Dendritic cell treated with granulocyte-macrophage colony-stimulating factor and Interleukin-4, amounts not matched to agents 40 ng/mL and 50 ng/mL, for 4 days (primary cell): ENCODE results near the gene CNGB1.

Experiments
- H3K27ac Mint-ChIP-seq: one replicate; pipeline ENCODE4 v1.8.0; 2022; ENCODE audit warnings: mild to moderate bottlenecking, mixed read lengths
- H3K27me3 Mint-ChIP-seq: one replicate; pipeline ENCODE4 v1.8.0; 2022; ENCODE audit warnings: mild to moderate bottlenecking, mixed read lengths
- H3K36me3 Mint-ChIP-seq: one replicate; pipeline ENCODE4 v1.8.0; 2022; ENCODE audit warnings: low read depth, mixed read lengths
- H3K4me1 Mint-ChIP-seq: one replicate; pipeline ENCODE4 v1.8.0; 2022; ENCODE audit warnings: low read depth, mixed read lengths
- H3K4me3 Mint-ChIP-seq: one replicate; pipeline ENCODE4 v1.8.0; 2022; ENCODE audit warnings: mild to moderate bottlenecking, moderate library complexity, mixed read lengths
- H3K9me3 Mint-ChIP-seq: one replicate; pipeline ENCODE4 v1.8.0; 2022; ENCODE audit warnings: mixed read lengths
- intact Hi-C: fragments of 100-400 bp; cut with micrococcal nuclease; formaldehyde crosslinking; loops from one replicate; pipeline ENCODE4 v1.15.0; 2022

Gene CNGB1

DNA sequence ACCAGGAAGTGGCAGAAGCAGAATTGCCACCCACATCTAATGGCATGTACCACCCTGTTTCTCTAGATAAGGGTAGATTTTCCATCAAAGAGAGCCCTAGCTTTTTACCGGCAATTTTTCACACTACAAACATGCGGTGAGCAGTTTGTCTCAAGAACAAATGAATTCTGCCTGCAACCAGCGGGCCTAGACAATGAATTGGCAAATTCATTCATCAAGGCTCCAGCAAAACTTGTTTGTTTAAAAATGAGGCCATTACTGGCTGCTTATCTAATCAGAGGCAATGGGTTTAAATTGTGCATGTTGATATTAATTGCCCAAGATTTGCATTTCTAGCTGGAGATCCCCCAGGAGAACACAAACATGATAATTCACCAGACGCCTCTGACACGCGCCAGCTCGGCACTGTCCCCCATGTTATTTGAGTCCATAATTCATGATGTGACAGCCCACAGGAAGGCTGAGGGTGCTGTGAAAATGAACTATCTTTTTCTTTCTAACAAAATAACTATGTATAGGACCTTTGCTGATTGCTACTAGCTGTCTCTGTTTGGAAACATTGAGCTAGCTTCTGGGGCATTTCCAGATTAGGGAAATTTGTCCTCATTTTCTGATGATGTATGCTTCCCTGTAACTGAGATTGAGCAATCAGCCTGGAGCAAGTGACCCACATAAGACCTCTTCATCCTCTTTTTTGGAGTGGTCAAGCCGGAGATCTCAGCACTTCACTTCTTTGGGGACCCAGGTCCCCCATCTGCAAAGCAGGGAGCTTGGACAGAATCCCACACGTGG, 80.8 kb downstream of the CNGB1 start:
- Mint-ChIP-seq H3K9me3 (no peaks in the 10 kb centered on the region), H3K27me3 (peaks cover 5% of the 10 kb centered on the region), H3K4me1 (peaks cover 82% of the 10 kb centered on the region), H3K27ac (peak overlapping the region; percentile 92), H3K36me3 (peaks cover 9% of the 10 kb centered on the region), H3K4me3 (peak overlapping the region; percentile 13)
- intact Hi-C loops, result loop anchor here (5.0 to 10.0 kb wide), 3 partner anchors 88 to 235 kb away; partner anchors contain the start of genes CFAP20, KATNB1 and KIFC3

DNA sequence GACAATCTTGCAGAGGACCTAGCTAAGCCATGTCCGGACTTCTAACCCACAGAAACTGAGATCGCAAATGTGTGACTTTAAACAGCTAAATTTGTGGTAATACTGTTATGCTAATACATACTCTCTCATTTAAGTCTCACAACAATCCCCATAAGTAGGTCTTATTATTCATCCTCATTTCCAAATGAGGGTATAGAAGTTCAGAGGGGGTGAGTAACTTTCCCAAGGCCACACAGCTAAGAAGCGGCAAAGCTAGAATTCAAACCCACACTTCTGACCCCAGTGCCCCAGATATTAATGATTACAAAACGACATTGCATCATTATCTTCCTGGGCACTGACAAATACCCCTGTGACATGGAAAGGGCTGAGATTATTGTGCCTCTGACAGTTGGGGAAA, 81.4 kb downstream of the CNGB1 start:
- Mint-ChIP-seq H3K4me3 (no peak overlapping the region), H3K27ac (peak overlapping the region; percentile 92)

DNA sequence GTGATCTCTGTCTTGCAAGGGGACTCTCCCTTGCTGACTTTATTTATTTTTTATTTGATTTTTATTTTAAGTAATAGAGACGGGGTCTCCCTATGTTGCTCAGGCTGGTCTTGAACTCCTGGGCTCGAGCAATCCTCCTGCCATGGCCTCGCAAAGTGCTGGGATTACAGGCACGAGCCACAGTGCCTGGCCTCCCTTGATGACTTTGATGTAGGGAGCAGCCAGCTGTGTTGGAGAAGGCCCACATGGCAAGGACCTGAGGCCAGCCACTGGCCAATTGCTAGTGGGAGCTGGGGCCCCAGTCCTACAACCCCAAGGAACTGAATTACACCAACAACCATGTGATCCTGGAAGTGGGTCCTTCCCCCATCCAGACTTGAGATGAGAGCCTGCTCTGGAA, 81.8 kb downstream of the CNGB1 start:
- Mint-ChIP-seq H3K27me3 (peaks cover 14% of the 10 kb centered on the region), H3K27ac (peak overlapping the region; percentile 92), H3K4me1 (peaks cover 82% of the 10 kb centered on the region), H3K9me3 (no peaks in the 10 kb centered on the region), H3K36me3 (peaks cover 2% of the 10 kb centered on the region), H3K4me3 (no peak overlapping the region)
- intact Hi-C loops, result no loop called here

More for the DNA sequence above, 81.4 kb downstream of the CNGB1 start:
- Mint-ChIP-seq H3K9me3 (no peaks in the 10 kb centered on the region), H3K36me3 (peaks cover 6% of the 10 kb centered on the region), H3K27me3 (peaks cover 11% of the 10 kb centered on the region), H3K4me1 (peaks cover 82% of the 10 kb centered on the region)
- intact Hi-C loops, result no loop called here

DNA sequence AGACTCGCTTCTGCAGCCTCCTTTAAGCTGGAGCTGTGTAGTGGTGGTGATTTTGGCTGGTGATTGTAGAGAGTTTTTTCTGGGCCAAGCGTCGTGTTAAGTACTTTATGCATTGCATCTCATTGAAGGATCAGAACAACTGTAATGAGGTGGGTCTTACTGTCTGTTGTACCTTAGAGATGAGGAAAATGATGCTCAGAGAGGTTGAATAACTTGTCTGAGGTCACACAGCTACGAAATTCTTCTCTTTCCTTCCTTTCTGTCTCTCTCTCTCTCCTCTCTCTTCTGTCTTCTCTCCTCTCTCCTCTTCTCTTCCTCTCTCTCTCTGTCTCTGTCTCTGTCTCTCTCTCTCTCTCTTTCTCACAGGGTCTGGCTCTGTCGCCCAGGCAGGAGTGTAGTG, 82.8 kb downstream of the CNGB1 start:
- Mint-ChIP-seq H3K27ac (peak overlapping the region; percentile 92), H3K36me3 (no peaks in the 10 kb centered on the region), H3K4me3 (no peak overlapping the region), H3K4me1 (peaks cover 78% of the 10 kb centered on the region), H3K27me3 (peaks cover 24% of the 10 kb centered on the region), H3K9me3 (no peaks in the 10 kb centered on the region)
- intact Hi-C loops, result no loop called here

DNA sequence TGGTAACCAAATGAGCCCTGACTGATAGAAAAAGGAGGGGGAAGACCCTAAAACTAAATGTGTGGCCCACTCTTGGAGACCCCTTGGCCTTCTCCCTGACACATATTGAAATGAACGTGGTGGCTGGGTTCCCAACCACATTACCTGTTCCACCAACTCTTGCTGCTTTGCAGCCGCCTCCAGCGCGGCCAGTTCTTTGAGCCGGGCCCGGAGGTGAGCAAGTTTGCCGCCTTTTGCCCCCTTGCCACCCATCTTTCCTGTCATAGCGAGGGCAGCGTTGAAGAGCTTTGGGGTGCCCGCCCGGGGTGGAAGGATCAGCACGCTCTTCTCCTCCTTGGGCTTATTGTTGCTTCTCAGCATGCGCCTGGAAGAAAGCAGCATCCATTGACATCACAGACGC, 83.2 kb downstream of the CNGB1 start:
- Mint-ChIP-seq H3K4me3 (no peak overlapping the region), H3K4me1 (peaks cover 74% of the 10 kb centered on the region)

DNA sequence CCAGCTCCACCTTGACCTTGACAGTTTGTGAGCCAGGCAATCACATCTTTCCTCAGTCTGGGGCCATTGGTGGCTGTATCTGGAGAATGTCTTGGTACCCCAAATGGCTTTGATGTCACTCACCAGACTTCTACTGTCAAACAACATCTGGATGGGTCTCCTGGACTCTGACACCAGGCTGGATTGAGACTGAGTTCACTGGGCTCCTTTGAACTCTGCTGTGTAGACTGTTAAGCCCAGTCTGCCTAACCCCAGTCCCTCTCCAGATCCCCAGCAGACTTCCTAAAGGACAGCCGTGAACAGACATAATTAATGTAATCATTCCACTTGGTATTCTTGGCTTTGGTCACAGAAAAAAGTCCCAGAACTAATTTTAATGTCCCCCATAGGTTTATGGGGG, 84.5 kb downstream of the CNGB1 start:
- Mint-ChIP-seq H3K36me3 (no peaks in the 10 kb centered on the region), H3K4me1 (peaks cover 65% of the 10 kb centered on the region), H3K4me3 (no peak overlapping the region), H3K9me3 (no peaks in the 10 kb centered on the region), H3K27me3 (peaks cover 35% of the 10 kb centered on the region), H3K27ac (peak overlapping the region; percentile 51)
- intact Hi-C loops, result no loop called here

More for the DNA sequence above, 83.2 kb downstream of the CNGB1 start:
- Mint-ChIP-seq H3K27me3 (peaks cover 28% of the 10 kb centered on the region), H3K27ac (peak overlapping the region; percentile 92), H3K9me3 (no peaks in the 10 kb centered on the region), H3K36me3 (no peaks in the 10 kb centered on the region)
- intact Hi-C loops, result no loop called here

DNA sequence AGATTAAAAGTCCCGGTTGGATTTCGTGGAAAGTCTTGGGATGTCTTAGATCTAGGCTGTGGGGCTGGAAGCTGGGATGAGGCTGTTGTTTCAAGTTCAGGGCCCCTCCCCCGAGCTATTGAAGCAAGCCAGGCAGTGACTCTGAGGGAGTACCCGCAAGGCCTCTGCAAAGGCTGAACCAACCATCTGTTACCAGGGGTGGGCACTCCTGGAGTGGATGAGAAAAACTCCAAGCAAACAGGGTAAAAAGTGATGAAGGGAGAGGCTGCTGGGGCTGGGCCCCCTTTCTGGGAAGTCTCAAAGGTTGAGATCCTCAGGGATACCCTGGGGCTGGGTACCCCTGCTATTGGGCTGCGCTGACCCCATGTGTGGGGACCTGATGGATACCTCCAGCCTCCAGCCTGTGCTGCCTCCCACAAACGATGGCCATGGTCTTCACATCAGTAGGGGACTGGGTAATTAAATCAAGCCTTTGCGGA, 86.2 kb downstream of the CNGB1 start:
- Mint-ChIP-seq H3K4me1 (peaks cover 48% of the 10 kb centered on the region), H3K27me3 (peaks cover 38% of the 10 kb centered on the region), H3K27ac (peak overlapping the region; percentile 8), H3K9me3 (no peaks in the 10 kb centered on the region), H3K4me3 (no peak overlapping the region), H3K36me3 (no peaks in the 10 kb centered on the region)
- intact Hi-C loops, result no loop called here

DNA sequence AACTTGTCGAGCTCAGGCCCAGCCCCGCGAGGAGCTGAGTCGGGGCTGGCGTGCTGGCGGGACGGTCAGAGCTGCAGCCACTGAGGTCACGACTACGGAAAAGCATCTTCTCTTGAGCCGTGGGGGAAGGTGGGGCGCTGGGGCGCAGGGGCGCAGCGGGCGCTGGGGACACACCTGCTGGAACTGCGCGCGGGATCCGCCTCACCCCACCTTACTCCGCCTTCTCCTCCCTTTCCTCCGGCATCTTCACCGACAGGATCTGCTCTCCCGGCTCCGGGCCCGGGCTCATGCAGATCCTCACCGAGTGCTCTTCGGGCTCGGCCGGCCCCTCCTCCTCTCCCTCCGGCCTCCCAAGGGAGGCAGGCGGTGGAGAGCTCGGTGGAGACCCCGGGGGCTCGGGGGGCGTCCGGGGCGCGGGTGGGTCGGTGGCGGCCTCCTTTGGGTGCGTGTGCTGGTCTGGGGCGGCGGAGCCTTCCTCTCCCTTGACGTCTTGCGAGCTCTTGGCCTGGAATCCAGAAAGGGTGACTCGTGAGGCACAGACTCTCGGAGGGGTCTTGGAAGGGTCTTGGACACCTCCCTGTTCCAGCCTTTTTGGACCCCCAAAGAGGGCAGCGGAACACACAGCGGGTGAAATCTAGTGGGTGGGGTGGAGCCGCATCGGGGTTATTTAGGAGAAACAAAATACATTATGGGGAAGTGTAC, 86.8 kb downstream of the CNGB1 start:
- H3K27me3 Mint-ChIP-seq, result peaks cover 38% of the 10 kb centered on the region
- peaks cover 43% of the 10 kb centered on the region for H3K4me1 Mint-ChIP-seq
- H3K27ac Mint-ChIP-seq, result peak overlapping the region; percentile 8

DNA sequence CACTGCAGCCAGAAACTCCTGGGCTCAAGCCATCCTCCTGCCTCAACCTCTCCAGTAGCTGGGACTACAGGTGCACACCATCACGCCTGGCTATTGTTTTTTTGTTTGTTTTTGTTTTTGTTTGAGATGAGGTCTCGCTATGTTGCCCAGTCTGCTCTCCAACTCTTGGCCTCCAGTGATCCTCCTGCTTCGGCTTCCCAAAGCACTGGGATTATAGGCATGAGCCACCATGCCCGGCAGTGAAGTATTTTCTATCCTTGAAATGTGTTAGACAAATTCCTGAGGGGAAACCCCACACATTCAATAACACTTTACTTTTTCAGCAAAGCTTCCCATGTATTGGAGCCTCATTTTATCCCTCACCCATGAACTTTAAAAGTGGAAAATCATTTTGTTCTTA, 87.4 kb downstream of the CNGB1 start:
- Mint-ChIP-seq H3K27ac (peak overlapping the region; percentile 8), H3K27me3 (peaks cover 38% of the 10 kb centered on the region), H3K36me3 (no peaks in the 10 kb centered on the region), H3K4me1 (peaks cover 43% of the 10 kb centered on the region), H3K4me3 (no peak overlapping the region), H3K9me3 (no peaks in the 10 kb centered on the region)
- intact Hi-C loops, result no loop called here

More for the DNA sequence above, 86.8 kb downstream of the CNGB1 start:
- Mint-ChIP-seq H3K9me3 (no peaks in the 10 kb centered on the region), H3K4me3 (peak overlapping the region; percentile 42), H3K36me3 (no peaks in the 10 kb centered on the region)
- intact Hi-C loops, result no loop called here

DNA sequence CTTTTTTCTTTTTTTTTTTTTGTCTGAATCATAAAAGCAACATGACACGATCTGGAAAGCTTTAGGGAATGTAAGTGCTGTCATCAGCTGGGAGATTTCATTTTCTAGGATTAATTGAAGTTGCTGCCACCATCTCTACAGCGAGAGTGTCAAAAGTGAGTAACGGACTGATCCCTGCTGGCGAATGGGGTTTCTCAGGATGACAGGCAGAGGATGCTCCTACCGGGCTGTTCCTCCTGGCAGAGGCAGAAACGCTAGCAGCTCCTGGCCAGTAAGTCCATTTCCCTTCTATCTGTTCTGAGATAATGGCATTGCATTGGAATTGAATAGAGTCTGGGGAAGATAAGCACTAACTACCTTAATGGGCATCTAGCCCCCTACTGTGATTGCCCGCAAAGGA, 88.1 kb downstream of the CNGB1 start:
- intact Hi-C loops, result no loop called here
- Mint-ChIP-seq H3K36me3 (no peaks in the 10 kb centered on the region), H3K4me1 (peaks cover 41% of the 10 kb centered on the region), H3K9me3 (no peaks in the 10 kb centered on the region), H3K27ac (no peak overlapping the region), H3K4me3 (no peak overlapping the region), H3K27me3 (peaks cover 39% of the 10 kb centered on the region)

DNA sequence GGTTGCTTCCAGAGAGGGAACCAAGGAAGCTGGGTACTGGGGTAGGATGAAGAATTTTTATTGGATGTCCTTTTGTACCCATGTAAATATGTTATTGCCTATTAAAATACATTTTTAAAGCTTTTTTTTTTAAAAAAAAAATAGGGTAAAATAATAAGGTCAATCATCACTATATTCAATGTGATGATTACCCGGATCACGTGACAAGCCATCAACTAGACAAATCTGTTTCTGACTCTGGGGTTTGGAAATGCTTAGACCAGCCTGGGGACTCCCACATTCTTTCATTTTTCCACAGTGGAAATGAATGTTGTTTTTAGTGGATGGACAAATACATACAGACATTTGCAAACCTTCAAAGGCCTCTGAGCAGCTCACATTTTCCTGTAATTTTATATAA, 88.7 kb downstream of the CNGB1 start:
- peaks cover 39% of the 10 kb centered on the region for H3K27me3 Mint-ChIP-seq
- peaks cover 41% of the 10 kb centered on the region for H3K4me1 Mint-ChIP-seq
- no peak overlapping the region for H3K4me3 Mint-ChIP-seq
- intact Hi-C loops, result no loop called here
- no peaks in the 10 kb centered on the region for H3K9me3 Mint-ChIP-seq
- no peaks in the 10 kb centered on the region for H3K36me3 Mint-ChIP-seq
- no peak overlapping the region for H3K27ac Mint-ChIP-seq

DNA sequence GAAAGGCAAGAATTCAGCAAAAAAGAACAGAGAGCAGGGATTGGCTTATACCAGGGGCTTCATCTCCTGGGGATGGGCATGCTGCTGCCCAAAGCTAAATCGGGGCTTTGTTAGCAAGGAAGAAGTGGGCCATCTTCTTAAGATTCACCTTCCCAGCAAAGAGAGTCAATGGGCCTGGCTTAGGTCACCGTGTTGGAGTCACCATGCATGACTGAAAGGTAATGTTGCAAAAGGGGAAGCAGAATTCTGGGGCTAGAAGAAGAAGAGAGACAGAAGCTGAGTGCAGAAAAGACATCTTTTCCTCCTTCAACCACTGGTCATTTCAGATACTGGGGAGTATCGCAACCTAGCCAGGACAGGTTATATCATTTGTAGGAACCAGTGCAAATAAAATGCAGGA, 92.3 kb downstream of the CNGB1 start:
- no peak overlapping the region for H3K4me3 Mint-ChIP-seq
- peaks cover 20% of the 10 kb centered on the region for H3K27me3 Mint-ChIP-seq
- no peak overlapping the region for H3K27ac Mint-ChIP-seq
- H3K36me3 Mint-ChIP-seq, result no peaks in the 10 kb centered on the region
- no peaks in the 10 kb centered on the region for H3K9me3 Mint-ChIP-seq
- intact Hi-C loops, result no loop called here
- H3K4me1 Mint-ChIP-seq, result peaks cover 11% of the 10 kb centered on the region

DNA sequence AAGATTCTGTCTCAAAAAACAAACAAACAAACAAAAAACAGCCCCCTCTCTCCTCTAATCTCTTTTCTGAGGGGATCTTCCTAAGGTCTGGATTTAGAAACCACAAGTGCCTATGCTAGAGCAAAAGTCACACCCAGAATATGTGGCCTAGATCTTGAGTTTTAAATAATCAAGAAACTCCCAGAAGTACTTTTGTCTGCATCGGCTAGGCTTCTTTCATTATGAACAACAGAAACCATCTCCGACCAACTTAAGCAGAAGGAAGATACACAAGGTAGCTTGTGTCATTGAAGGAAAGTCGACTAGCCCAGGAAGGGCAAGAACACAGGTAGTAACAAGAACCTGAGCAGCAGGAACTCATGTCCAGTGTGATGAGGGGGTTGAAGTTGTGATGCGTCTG, 94.7 kb downstream of the CNGB1 start:
- H3K27me3 Mint-ChIP-seq, result peaks cover 7% of the 10 kb centered on the region
- H3K27ac Mint-ChIP-seq, result no peak overlapping the region
- H3K36me3 Mint-ChIP-seq, result no peaks in the 10 kb centered on the region
- no peaks in the 10 kb centered on the region for H3K9me3 Mint-ChIP-seq
- H3K4me3 Mint-ChIP-seq, result no peak overlapping the region
- intact Hi-C loops, result no loop called here
- H3K4me1 Mint-ChIP-seq, result peaks cover 22% of the 10 kb centered on the region

DNA sequence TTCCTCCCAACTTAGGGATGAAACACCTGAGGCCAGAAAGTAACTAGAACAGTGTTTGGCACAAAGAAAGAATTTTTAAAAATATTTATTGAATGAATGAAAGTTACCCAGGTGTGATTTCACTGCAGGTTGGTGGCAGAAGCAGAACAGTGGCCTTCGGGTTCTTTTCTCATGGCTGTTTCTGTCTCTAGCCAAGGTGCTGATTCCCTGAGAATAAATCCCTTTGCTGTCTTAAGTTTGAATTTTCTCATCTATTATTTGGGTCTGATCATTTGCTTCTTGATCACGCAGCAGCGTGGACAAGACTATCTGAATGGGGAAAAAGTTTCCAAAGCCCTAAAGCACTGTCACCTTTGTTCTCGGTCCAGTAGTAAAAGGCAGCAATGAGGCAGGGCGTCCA, 95.6 kb downstream of the CNGB1 start:
- intact Hi-C loops, result no loop called here
- H3K27ac Mint-ChIP-seq, result no peak overlapping the region

More for the DNA sequence above, 95.6 kb downstream of the CNGB1 start:
- H3K27me3 Mint-ChIP-seq, result peaks cover 4% of the 10 kb centered on the region
- peaks cover 30% of the 10 kb centered on the region for H3K4me1 Mint-ChIP-seq
- no peak overlapping the region for H3K4me3 Mint-ChIP-seq
- no peaks in the 10 kb centered on the region for H3K36me3 Mint-ChIP-seq
- H3K9me3 Mint-ChIP-seq, result no peaks in the 10 kb centered on the region
